GM12892 (cell line): ENCODE results near the gene ABLIM2.

Experiments
- POLR2A ChIP-seq: IDR thresholded peaks from 2 replicates; pipeline ENCODE4 v1.6.1; 2011; ENCODE audit warnings: low read depth, low read length, control low read depth
- POLR2AphosphoS5 ChIP-seq: IDR thresholded peaks from 2 replicates; pipeline ENCODE4 v1.6.1; 2011; ENCODE audit warnings: low read depth, low read length, control low read depth
- TAF1 ChIP-seq: IDR thresholded peaks from 2 replicates; pipeline ENCODE4 v1.6.1; 2011; ENCODE audit warnings: low read depth, mild to moderate bottlenecking, control low read depth, low read length, borderline replicate concordance

DNA sequence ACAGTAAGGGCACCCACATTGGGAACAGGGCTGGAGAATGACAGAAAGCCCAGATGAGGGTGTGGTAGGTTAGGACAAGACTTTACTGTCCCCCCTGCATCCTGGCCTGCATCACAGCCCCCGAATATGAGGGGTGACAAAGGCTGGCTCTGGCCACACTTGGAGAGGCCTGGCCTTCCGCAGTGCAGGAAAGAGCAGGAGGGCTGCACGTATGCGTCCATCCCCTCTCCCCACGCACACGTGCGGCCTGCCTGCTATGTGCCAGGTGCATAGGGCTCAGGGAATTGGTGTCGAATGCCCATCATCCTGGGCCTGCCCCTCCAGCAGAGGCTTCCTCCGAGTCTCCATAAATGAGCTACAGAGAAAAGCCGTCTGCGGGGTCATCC, 80.5 kb downstream of the ABLIM2 start:
- TF ChIP-seq POLR2A (no peak), TAF1 (no peak), POLR2AphosphoS5 (no peak)
